ENCODE results near the gene EXD3. TPM values are rescaled to one million over a fixed set of nuclear protein-coding genes. Genes with fewer than 3 reads are reported as not detected.

The EXD3 gene
- total and polyA plus RNA-seq, 2 of the 13 experiments (the other 11 are each of a cell fraction or from before 2014, with no cell fraction given) = 2.7 to 4.8 TPM

GRCh38 chr9:137459601-137460362 is 36.8 kb upstream of the EXD3 start (continued):
- TF ChIP-seq, protein P1, sequence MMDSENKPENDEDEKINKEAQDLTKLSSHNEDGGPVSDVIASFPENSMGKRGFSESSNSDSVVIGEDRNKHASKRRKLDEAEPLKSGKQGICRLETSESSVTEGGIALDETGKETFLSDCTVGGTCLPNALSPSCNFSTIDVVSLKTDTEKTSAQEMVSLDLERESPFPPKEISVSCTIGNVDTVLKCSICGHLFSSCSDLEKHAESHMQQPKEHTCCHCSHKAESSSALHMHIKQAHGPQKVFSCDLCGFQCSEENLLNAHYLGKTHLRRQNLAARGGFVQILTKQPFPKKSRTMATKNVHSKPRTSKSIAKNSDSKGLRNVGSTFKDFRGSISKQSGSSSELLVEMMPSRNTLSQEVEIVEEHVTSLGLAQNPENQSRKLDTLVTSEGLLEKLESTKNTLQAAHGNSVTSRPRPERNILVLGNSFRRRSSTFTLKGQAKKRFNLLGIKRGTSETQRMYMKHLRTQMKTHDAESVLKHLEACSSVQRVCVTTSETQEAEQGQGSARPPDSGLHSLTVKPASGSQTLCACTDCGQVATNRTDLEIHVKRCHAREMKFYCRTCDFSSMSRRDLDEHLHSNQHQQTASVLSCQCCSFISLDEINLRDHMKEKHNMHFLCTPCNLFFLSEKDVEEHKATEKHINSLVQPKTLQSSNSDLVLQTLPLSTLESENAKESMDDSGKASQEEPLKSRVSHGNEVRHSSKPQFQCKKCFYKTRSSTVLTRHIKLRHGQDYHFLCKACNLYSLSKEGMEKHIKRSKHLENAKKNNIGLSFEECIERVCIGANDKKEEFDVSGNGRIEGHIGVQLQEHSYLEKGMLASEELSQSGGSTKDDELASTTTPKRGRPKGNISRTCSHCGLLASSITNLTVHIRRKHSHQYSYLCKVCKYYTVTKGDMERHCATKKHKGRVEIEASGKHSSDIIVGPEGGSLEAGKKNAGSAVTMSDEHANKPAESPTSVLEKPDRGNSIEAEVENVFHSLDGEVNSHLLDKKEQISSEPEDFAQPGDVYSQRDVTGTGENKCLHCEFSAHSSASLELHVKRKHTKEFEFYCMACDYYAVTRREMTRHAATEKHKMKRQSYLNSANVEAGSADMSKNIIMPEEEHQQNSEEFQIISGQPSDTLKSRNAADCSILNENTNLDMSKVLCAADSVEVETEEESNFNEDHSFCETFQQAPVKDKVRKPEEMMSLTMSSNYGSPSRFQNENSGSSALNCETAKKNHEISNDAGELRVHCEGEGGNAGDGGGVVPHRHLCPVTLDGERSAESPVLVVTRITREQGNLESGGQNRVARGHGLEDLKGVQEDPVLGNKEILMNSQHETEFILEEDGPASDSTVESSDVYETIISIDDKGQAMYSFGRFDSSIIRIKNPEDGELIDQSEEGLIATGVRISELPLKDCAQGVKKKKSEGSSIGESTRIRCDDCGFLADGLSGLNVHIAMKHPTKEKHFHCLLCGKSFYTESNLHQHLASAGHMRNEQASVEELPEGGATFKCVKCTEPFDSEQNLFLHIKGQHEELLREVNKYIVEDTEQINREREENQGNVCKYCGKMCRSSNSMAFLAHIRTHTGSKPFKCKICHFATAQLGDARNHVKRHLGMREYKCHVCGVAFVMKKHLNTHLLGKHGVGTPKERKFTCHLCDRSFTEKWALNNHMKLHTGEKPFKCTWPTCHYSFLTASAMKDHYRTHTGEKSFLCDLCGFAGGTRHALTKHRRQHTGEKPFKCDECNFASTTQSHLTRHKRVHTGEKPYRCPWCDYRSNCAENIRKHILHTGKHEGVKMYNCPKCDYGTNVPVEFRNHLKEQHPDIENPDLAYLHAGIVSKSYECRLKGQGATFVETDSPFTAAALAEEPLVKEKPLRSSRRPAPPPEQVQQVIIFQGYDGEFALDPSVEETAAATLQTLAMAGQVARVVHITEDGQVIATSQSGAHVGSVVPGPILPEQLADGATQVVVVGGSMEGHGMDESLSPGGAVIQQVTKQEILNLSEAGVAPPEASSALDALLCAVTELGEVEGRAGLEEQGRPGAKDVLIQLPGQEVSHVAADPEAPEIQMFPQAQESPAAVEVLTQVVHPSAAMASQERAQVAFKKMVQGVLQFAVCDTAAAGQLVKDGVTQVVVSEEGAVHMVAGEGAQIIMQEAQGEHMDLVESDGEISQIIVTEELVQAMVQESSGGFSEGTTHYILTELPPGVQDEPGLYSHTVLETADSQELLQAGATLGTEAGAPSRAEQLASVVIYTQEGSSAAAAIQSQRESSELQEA (CRISPR knock-in tag; IDR thresholded peaks at IDR 0.05; ENCODE audit: not compliant biosample characterization) = peak; percentile 28
- TF ChIP-seq ZKSCAN1 (IDR thresholded peaks at IDR 0.05; ENCODE audit: low read length) (no peak), ZNF609 (CRISPR knock-in tag; IDR thresholded peaks at IDR 0.05; ENCODE audit: borderline replicate concordance) (no peak), ZNF354B (CRISPR knock-in tag; IDR thresholded peaks at IDR 0.05) (no peak), ZNF891 (CRISPR knock-in tag; IDR thresholded peaks at IDR 0.05) (no peak), BRCA1 (CRISPR knock-in tag; IDR thresholded peaks at IDR 0.05) (no peak), ZFP36L1 (CRISPR knock-in tag; IDR thresholded peaks at IDR 0.05) (no peak; the same call in 1 of the 2 replicates), IKZF4 (CRISPR knock-in tag; IDR thresholded peaks at IDR 0.05; ENCODE audit: borderline replicate concordance, low read depth, not compliant biosample characterization) (no peak), ZNF547 (CRISPR knock-in tag; IDR thresholded peaks at IDR 0.05) (no peak), ZNF101 (CRISPR knock-in tag; IDR thresholded peaks at IDR 0.05; ENCODE audit: borderline replicate concordance, low read depth) (no peak), ZNF143 (CRISPR knock-in tag; IDR thresholded peaks at IDR 0.05) (no peak), ZNF138 (CRISPR knock-in tag; IDR thresholded peaks at IDR 0.05; ENCODE audit: low read depth) (no peak), ZNF234 (CRISPR knock-in tag; conservative IDR thresholded peaks at IDR 0.05) (no peak)
- TF ChIP-seq, protein P2, sequence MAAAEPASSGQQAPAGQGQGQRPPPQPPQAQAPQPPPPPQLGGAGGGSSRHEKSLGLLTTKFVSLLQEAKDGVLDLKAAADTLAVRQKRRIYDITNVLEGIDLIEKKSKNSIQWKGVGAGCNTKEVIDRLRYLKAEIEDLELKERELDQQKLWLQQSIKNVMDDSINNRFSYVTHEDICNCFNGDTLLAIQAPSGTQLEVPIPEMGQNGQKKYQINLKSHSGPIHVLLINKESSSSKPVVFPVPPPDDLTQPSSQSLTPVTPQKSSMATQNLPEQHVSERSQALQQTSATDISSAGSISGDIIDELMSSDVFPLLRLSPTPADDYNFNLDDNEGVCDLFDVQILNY (CRISPR knock-in tag; conservative IDR thresholded peaks at IDR 0.05) = no peak
- TF ChIP-seq, protein P3, sequence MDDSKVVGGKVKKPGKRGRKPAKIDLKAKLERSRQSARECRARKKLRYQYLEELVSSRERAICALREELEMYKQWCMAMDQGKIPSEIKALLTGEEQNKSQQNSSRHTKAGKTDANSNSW (CRISPR knock-in tag; IDR thresholded peaks at IDR 0.05; ENCODE audit: borderline replicate concordance) = no peak
